Heart right ventricle (tissue), 16 donors: Measurements from ENCODE around the gene GSN. TPM values are rescaled to one million over a fixed set of nuclear protein-coding genes. Genes with fewer than 3 reads are reported as not detected.
A peak's percentile ranks its signal among the peaks of the same experiment; 100 is the strongest.

ENCODE experiments used
- ATAC-seq, 8 donors: fragments of 200-7000 bp; cut with Tn5 transposase; one replicate each; pipeline ENCODE4 v1.9.1; 2020; ENCODE audit warnings: mild to moderate bottlenecking in 8 of 8, moderate library complexity in 8 of 8, moderate number of reproducible peaks in 1 of 8
- DNase-seq, 2 donors: peaks; one replicate each; pipeline ENCODE4 v3.0.0-alpha.2; 2020
- H3K27ac ChIP-seq, 10 donors: fragments of 200-600 bp; sonication (generic) in 2 of 10; one replicate each; pipeline versions ENCODE4 v1.5.0 to v1.8.0; 2020 to 2022; ENCODE audit warnings: mild to moderate bottlenecking in 3 of 10
- H3K27me3 ChIP-seq, 7 donors: fragments of 200-600 bp; one replicate each; pipeline ENCODE4 v1.8.0; 2021 to 2022; ENCODE audit warnings: mild to moderate bottlenecking in 2 of 7
- H3K36me3 ChIP-seq, 9 donors: fragments of 200-600 bp; sonication (generic) in 1 of 9; one replicate each; pipeline versions ENCODE4 v1.5.0 to v1.8.0; 2020 to 2022; ENCODE audit warnings: mild to moderate bottlenecking in 2 of 9
- H3K4me1 ChIP-seq, 9 donors: fragments of 200-600 bp; sonication (generic) in 1 of 9; one replicate each; pipeline versions ENCODE4 v1.5.0 to v1.8.0; 2020 to 2022; ENCODE audit warnings: mild to moderate bottlenecking in 4 of 9
- H3K4me3 ChIP-seq, 10 donors: fragments of 200-600 bp; sonication (generic) in 2 of 10; one replicate each; pipeline versions ENCODE4 v1.5.0 to v1.8.0; 2020 to 2022; ENCODE audit warnings: mild to moderate bottlenecking in 7 of 10, moderate library complexity in 2 of 10
- H3K9me3 ChIP-seq, 11 donors: fragments of 200-600 bp in 10 of 11; sonication (generic) in 2 of 11; one replicate each; pipeline versions ENCODE4 v1.5.0 to v1.8.0; 2013 to 2022; ENCODE audit warnings: mild to moderate bottlenecking in 2 of 11, control low read depth in 1 of 11, moderate library complexity in 1 of 11
- CTCF ChIP-seq, 9 donors: fragments of 200-600 bp; sonication (generic) in 2 of 9; IDR thresholded peaks; one replicate each; pipeline versions ENCODE4 v1.5.0 to v1.8.0; 2021 to 2022; ENCODE audit warnings: antibody characterized with exemption in 9 of 9, mild to moderate bottlenecking in 5 of 9, moderate library complexity in 1 of 9
- WGBS, 2 donors: extraction: QIAGEN DNeasy Blood & Tissue Kit; methylation state at CpG; one replicate each; pipeline ENCODE4 v1.1.7; 2013; ENCODE audit warnings: inconsistent platforms in 1 of 2; 5-methylcytosine and 5-hydroxymethylcytosine counted together
- intact Hi-C, 10 donors: fragments of 100-400 bp; cut with DNase I; formaldehyde crosslinking; loops; one replicate each; pipeline versions ENCODE4 v1.11.1 to v1.14.2; 2022
- polyA plus RNA-seq, 2 donors: library from polyadenylated mRNA; stranded (reverse); fragments of 200-250 nt; gene quantifications; one replicate each; pipeline ENCODE4 v1.2.3, GENCODE V29; 2013
- total RNA-seq, 10 donors: library from RNA; stranded (reverse); fragmentation: NEBNext Ultra II Directional in 3 of 10; extraction: Animal tissue kit (Norgen Biotek cat#: 25700) in 3 of 10; gene quantifications; one replicate each; pipeline versions ENCODE4 v1.2.1 to v1.2.4, GENCODE V29; 2021 to 2023
- donor health status: Arrhythmogenic right ventricular cardiomyopathy.
- donor health status: ischemic (EF 13 %, LVEDD 7.1; RV severe dilation, severe dysfunction).
- donor health status: healthy with polysubstance abuse.
- donor health status: DM: no; HTN: yes; CAD: no.
- donor health status: DM: no; HTN: no; CAD: no.
- donor health status: ischemic (EF 25% LVEDD 6.9; RV normal size, moderate dysfunction).
- donor health status: ischemic (EF 25% LVEDD 5.7; RV mildly dilated, moderate dysfunction).
- donor health status: healthy.
- donor health status: DM: yes; HTN: yes; CAD: no.
- donor health status: Ischemic cardiomyopathy.
- donor health status: ischemic (EF 35%, LVEDD 5.7; RV mildly dilated, moderate dysfunction).
- donor health status: nonischemic (EF 11% LVEDD 7.7; RV severe dilation, severe dysfunction).
- donor health status: DM: yes; HTN: yes; CAD: no.
- donor health status: PGD.
- donor health status: ischemic (EF 29% LVEDD 5.4; RV normal size, mild dysfunction).
- donor health status: nonischemic (EF 23%, LVEDD 6.1; RV moderate dilation, normal function).

Gene GSN
- total and polyA plus RNA-seq, 12 donors = 360 to 861 (median 668) TPM

- H3K27me3 ChIP-seq = no peaks in the 10 kb centered on the region
- H3K36me3 ChIP-seq = no peaks in the 10 kb centered on the region
- H3K4me1 ChIP-seq = peaks cover 0 to 19% (median 0%) of the 10 kb centered on the region in 9 donors
- intact Hi-C loops = no loop called here
- WGBS, 2 donors = 89 to 97% methylated on average over 3 of the region's 3 CpGs
- DNase-seq (no peak), ATAC-seq (no peak)
- H3K27ac ChIP-seq = no peak overlapping the region
- TF ChIP-seq CTCF (IDR thresholded peaks at IDR 0.05) = no peak
- H3K4me3 ChIP-seq = no peak overlapping the region
- H3K9me3 ChIP-seq = peaks cover 0 to 6% (median under 1%) of the 10 kb centered on the region in 11 donors
These were observed 28.9 kb upstream of the GSN start for GRCh38 chr9:121239071-121239470.

DNA sequence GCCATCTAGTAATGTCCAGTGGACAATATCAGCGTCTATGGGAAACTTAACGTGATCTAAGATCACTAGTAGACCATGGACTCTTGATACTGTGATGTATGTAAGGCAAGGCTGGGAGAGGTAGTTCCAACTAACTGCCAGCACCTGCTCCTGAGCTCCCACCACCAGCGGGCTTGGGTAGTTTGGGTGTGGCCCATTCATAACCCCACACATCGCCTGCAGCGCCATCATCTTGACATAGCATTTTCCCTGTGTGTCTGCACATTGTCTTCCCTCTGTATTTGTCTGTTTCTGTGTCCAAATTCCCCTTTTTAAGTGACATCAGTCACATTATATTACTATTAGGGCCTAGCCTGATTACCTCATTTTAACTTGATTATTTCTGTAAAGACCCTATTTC lies 28.1 kb upstream of the GSN start:
- no peaks in the 10 kb centered on the region for H3K36me3 ChIP-seq
- H3K9me3 ChIP-seq = peaks cover 0 to 13% (median 6%) of the 10 kb centered on the region in 11 donors
- TF ChIP-seq CTCF (IDR thresholded peaks at IDR 0.05) = no peak
- intact Hi-C loops = no loop called here
- DNase-seq (no peak), ATAC-seq (no peak)
- H3K4me1 ChIP-seq = peaks cover 0 to 19% (median 0%) of the 10 kb centered on the region in 9 donors
- WGBS, 2 donors = 96 to 97% methylated on average over 5 of the region's 5 CpGs
- no peaks in the 10 kb centered on the region for H3K27me3 ChIP-seq
- no peak overlapping the region for H3K4me3 ChIP-seq
- no peak overlapping the region for H3K27ac ChIP-seq

DNA sequence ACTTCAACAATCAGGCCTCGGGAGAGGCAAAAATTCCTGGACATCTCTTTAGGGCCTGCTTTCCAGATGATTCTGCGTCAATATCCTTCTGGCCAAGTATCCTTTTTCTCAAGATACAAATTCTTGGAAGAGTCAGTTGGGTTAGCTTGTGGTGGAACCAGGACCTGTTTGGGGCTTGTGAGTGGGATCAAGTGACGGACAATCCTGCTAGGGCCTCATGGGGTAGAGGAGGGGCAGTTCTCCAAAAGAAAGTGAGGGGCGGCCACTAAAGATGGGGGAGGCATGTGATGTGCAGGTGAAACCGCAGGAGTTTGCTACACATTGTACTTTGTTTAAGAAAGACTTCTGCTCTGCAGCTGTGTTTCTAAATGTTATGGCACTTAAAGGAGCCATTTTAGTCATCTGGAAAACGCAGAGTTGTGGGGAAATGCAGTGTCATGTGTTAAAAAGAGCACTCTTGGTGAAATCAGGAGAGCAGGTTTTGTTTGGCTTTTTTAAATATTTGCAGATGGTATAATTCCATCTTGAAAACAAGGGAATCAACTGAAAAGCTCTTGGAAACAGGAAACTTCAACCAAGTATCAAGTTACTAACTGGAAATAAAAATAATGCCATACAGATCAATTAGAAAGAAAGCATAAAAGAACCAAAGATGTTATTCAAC lies 27.4 kb upstream of the GSN start:
- Histone ChIP-seq H3K4me3 (no peak overlapping the region), H3K27me3 (no peaks in the 10 kb centered on the region), H3K27ac (peak overlapping the region in 1 of 10 donors; percentile 41), H3K36me3 (no peaks in the 10 kb centered on the region), H3K4me1 (peaks cover 0 to 19% (median 0%) of the 10 kb centered on the region in 9 donors), H3K9me3 (peaks cover 0 to 13% (median 6%) of the 10 kb centered on the region in 11 donors)
- intact Hi-C loops = no loop called here
- DNase-seq (no peak), ATAC-seq (peak in 3 of 8 donors; percentile 28 to 56 (median 49))
- WGBS, 2 donors = 88 to 91% methylated on average over 6 of the region's 6 CpGs
- no peak for TF ChIP-seq CTCF (IDR thresholded peaks at IDR 0.05)

GRCh38 chr9:121242219-121242958 lies 25.6 kb upstream of the GSN start:
- ATAC-seq (peak in 5 of 8 donors; percentile 48 to 75 (median 53)), DNase-seq (no peak)
- no peaks in the 10 kb centered on the region for H3K27me3 ChIP-seq
- TF ChIP-seq CTCF (IDR thresholded peaks at IDR 0.05) = no peak
- H3K27ac ChIP-seq = peak overlapping the region in 7 of 10 donors; percentile 17 to 53 (median 35)
- H3K4me3 ChIP-seq = no peak overlapping the region
- 70 to 79% methylated on average over 5 of the region's 5 CpGs for WGBS, 2 donors
- peaks cover 0 to 25% (median 0%) of the 10 kb centered on the region in 9 donors for H3K4me1 ChIP-seq
- intact Hi-C loops = no loop called here
- H3K36me3 ChIP-seq = no peaks in the 10 kb centered on the region
- peaks cover 0 to 13% (median 6%) of the 10 kb centered on the region in 11 donors for H3K9me3 ChIP-seq
